Stimulated activated CD8-positive, alpha-beta memory T cell treated with anti-CD3 and anti-CD28 coated beads, Interleukin-4, amount 100 ng/mL, for 1 hour (primary cell): ENCODE results near the gene FUT4.
"Not testable (repeated sequence)": the region's sequence is repeated elsewhere in the genome, so short reads cannot be mapped to it uniquely, and the experiment has no call there.

Experiments
- DNase-seq, 2 donors: peaks; one replicate each; pipeline ENCODE4 v3.0.0-alpha.2; 2020; ENCODE audit warnings: low read depth in 2 of 2, low spot score in 1 of 2

FUT4 gene

GRCh38 chr11:94533206-94533605 lies 10.5 kb upstream of the FUT4 start:
- DNase-seq: no peak

DNA sequence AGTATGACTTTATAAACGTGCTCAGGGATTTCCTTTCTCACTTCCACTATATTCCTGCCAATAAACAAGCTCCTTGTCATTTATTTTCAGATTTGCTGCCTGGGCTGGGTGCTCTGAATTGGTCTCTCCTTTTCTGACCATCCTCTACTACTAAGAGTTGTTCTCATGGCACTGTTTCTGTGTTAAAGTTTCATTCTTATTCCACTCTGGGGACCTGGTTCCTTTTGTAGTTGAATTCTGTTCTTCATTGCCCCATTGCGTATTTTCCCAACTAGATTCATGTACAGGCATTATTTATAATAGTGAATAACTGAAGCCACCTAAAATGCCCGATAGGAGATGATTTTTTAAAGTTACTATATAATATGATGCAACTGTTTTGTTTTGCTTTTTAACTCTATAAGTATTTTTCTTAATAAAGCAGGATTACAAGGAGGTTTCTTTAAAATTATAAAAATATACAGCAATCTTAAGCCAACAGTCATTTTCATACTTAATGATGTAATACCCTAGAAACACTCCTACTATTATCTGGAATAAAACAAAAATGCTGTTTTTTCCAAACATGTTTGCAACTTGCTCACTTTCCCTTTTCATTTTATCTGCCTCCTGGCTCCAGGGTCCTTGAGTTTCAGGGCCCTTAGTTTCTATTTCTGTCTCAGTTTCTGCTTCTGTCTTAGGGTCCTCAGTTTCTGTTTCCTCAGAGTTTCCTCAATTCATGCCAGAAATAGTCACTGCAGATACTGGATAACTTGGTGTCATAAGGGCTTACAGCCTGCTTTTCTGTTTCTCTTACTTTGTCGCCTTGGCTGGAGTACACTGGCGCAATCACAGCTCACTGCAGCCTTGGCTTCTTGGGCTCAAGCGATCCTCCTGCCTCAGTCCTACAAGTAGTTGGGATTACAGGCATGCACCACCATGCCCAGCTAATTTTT lies 9.8 kb upstream of the FUT4 start:
- DNase-seq: no peak

DNA sequence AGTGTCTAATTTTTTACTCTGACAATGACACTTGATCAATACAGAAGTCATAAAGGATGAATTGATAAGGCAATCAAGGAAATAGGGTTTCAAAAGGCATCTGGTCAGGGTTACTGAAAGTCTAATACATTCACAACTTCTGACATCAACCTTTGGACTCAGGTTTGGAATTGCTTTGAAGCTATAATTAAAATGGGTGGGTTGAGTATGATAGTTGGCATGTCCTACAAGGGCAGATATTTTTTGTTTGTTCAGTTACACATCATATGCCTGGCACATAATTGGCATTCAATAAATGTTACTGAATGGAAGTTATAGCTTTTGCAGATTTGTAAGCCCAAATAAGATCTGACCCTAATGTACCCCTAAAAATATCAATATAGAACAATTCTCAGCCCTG lies 7.3 kb upstream of the FUT4 start:
- DNase-seq: no peak

DNA sequence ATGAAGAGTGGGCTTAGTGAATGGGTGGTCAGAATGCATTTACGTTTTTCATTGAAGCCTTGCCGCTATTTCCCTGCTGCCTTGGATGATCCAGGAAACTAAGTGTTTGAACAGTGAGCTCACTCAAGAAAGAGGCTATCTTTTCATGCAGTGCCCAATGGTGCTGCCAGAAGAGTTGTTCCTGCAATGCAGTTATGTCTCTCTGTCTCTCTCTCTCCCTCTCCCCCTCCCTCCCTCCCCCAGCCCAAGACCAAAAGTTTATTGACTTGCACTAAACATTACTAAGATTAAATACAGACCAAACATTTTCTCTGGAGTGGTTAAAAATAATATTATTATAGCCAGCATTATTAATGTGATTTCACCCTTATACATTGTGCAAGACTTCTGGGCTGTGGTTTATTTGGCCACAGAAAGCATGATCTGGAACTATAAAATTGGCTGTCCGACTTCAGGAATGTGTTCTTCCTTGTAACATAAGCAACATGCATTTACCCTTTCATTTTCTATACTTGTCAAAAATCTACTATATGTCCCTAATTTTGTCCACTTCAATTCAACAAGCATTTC lies 6.6 kb upstream of the FUT4 start:
- no peak for DNase-seq

DNA sequence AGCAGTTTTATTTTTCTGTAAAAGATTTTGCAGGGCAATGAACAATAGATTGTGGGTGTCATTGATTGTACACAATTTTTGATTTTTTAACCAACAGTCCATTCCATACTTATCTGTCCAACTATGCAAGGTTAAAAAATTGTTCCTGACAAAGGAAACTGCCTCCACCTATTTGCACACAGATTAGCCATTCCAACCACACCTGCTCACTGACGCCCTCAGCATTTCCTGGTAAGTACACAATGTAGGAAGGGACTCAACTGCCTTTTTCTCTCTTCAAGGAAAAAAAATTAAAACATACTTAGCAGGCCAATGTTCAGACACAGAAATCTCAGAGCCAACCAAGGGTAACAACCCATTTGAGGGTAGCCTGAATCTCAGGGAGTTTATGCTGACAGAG lies 4.3 kb upstream of the FUT4 start:
- no peak for DNase-seq

GRCh38 chr11:94544646-94545263 lies 1.0 kb downstream of the FUT4 start:
- no peak for DNase-seq

DNA sequence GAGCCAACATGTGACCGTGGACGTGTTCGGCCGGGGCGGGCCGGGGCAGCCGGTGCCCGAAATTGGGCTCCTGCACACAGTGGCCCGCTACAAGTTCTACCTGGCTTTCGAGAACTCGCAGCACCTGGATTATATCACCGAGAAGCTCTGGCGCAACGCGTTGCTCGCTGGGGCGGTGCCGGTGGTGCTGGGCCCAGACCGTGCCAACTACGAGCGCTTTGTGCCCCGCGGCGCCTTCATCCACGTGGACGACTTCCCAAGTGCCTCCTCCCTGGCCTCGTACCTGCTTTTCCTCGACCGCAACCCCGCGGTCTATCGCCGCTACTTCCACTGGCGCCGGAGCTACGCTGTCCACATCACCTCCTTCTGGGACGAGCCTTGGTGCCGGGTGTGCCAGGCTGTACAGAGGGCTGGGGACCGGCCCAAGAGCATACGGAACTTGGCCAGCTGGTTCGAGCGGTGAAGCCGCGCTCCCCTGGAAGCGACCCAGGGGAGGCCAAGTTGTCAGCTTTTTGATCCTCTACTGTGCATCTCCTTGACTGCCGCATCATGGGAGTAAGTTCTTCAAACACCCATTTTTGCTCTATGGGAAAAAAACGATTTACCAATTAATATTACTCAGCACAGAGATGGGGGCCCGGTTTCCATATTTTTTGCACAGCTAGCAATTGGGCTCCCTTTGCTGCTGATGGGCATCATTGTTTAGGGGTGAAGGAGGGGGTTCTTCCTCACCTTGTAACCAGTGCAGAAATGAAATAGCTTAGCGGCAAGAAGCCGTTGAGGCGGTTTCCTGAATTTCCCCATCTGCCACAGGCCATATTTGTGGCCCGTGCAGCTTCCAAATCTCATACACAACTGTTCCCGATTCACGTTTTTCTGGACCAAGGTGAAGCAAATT lies 1.8 kb downstream of the FUT4 start:
- no peak for DNase-seq

- DNase-seq: no peak
These were observed 2.4 kb downstream of the FUT4 start for GRCh38 chr11:94546162-94546470.

DNA sequence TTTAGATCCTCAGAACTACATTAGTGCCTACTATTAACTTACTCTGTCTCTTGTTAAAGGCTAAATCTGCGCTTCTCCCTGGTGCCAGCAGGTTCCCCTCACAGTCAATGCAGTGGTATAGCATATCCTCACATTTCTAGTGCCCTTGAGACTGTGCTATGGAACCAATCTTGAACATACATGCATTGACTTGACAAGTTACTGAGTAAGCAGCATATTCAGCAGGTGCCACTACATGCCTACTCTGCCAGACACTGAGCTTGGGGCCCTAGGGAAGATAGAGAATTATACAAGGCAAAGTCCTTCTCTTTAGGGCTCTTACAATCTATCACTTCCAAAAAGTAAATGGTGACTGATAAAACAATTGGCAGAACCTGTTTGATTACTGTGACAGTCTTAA lies 3.2 kb downstream of the FUT4 start:
- DNase-seq: no peak

- DNase-seq: no peak
These were observed 5.4 kb downstream of the FUT4 start for GRCh38 chr11:94549146-94549545.

DNA sequence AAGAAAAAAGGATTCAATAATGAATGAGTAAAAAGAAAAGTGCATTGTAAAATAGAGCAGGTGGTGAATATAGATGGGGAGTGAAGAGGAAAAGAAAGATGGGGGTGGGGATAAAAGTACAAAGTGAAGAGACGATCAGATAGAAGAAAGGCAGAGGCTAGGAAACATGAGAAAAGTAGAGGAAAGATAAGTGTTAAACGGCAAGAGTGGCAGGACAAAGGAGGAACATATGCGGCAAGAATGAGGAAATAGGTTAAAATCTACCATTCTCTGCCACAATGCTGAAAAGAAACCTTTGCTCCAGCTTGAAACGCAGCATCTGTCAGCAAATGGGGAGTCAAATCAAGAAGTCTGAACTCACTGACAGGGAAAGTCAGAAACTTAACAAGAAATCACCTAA lies 6.8 kb downstream of the FUT4 start:
- DNase-seq: no peak

DNA sequence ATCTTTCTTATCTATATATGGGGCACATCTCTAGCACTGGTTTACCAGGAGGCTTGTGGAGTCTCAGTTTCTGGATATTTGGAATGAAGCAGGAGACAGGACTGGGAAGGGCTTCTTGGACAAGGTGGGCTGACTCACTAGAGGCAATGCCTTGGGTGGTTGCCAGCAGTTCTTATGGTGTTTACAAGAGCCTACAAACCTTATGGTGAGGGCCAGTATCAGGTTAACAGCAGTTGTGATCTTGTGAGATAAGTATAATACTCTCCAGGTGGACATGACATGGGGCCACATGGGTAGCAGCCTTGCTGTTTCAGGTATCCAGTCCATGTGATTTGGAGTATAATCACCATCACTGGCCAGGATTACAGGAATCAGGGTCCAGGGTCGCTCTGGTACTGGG lies 10.2 kb downstream of the FUT4 start:
- no peak for DNase-seq

DNA sequence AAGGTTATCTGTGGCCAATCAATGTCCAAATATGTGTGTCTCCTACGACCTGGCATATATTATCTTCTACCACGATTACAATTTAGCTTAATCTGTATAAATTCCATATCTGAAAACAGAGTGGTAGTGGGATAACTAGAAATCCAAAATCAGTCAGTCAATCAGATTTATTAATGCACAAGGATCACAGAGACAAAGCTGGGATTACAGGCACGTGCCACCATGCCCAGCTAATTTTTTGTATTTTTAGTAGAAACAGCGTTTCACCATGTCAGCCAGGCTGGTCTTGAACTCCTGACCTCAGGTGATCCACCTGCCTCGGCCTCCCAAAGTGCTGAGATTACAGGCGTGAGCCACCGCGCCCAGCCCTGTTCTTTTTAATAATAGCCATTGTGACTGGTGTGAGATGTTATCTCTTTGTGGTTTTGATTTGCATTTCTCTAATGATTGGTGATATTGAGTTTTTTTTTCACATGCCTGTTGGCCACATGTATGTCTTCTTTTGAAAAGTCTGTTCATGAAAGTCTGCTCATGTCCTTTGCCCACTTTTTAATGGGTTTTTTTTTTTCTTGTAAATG lies 12.1 kb downstream of the FUT4 start:
- not testable (repeated sequence) for DNase-seq

DNA sequence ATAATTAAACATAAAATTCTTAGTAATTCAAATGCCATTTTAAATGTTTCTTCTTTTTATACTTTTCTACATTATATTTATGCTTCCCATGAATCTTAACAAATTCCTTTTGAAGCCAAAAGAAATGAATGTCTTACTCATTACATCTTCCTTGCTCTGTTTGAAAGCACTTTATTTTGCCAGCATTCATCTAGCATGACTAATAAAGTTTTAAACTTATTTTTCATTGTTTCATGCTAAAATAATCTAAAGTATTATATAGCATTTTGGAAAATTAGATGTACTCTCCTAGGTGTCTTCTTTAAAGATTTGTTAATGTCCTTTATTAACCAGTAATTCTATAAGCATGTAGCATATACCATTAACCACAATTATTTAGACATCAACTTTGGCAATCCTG lies 13.7 kb downstream of the FUT4 start:
- DNase-seq: no peak

- no peak for DNase-seq
These were observed 14.3 kb downstream of the FUT4 start for GRCh38 chr11:94557992-94558391.

- no peak for DNase-seq
These were observed 14.7 kb downstream of the FUT4 start for GRCh38 chr11:94558468-94558867.

GRCh38 chr11:94558932-94559331 lies 15.2 kb downstream of the FUT4 start:
- DNase-seq: no peak

GRCh38 chr11:94559361-94559760 lies 15.6 kb downstream of the FUT4 start:
- DNase-seq: no peak

DNA sequence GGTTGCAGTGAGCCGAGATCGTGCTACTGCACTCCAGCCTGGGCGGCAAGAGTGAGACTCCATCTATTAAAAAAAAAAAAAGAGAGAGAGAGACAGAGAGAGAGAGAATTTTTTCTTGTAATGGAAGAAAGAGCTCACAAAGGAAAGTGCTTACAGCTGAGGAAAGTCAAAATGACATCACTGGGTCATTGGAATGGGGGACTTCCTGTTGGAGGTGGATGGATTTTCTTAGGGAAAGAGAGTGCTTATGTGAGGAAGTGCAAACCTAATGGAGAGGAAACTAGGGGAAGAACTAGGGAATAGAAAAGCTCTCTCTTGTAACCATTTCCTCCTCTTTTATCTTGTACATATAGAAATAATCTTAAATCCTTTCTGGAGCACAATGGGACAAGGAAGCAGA lies 17.1 kb downstream of the FUT4 start:
- no peak for DNase-seq

DNA sequence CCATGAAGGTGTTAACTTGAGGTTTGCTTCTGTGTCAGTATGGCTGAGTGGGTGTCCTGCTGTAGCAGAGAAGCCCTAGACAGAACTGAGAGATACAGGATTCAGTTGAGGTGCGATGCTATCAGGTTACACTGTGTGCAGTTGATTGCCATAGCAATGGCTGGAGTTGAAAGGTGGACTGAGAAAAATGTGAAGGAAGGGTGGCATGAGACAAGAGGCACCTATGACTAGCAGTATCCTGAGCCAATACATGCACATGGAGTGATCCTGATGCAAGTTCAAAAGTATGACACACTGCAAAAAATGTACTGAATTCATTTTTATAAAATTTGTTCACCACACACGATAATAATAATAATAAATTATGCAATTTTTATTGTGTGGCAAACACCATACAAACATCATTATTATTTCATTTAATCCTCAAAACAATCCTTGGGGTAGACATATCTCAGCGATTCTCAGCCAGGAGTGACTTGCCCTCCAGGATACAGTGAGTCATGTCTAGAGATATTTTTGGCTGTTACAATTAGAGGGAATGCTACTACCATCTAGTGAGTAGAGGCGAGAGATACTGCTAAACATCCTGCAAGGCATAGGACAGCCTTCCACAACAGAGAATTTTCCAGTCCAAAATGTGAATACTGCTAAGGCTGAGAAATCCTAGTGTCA lies 19.6 kb downstream of the FUT4 start:
- DNase-seq: no peak
